ENCODE measurements around the gene GABARAP. TPM values are rescaled to one million over a fixed set of nuclear protein-coding genes. Genes with fewer than 3 reads are reported as not detected.

The GABARAP gene
- total RNA-seq, 4 donors from 2014 or later = 350 to 658 (median 462) TPM

GRCh38 chr17:7218758-7219157 is 23.5 kb downstream of the GABARAP start:
- TF ChIP-seq CTCF (IDR thresholded peaks at IDR 0.05; ENCODE audit: low read depth) = no peak

- TF ChIP-seq CTCF (IDR thresholded peaks at IDR 0.05; ENCODE audit: low read depth) = no peak
Measured at GRCh38 chr17:7218166-7218565, 24.1 kb downstream of the GABARAP start.

GRCh38 chr17:7217113-7217987 is 24.9 kb downstream of the GABARAP start:
- no peak for TF ChIP-seq CTCF (IDR thresholded peaks at IDR 0.05; ENCODE audit: low read depth)

GRCh38 chr17:7216242-7217112 is 25.8 kb downstream of the GABARAP start:
- no peak for TF ChIP-seq CTCF (IDR thresholded peaks at IDR 0.05; ENCODE audit: low read depth)

GRCh38 chr17:7215652-7216180 is 26.5 kb downstream of the GABARAP start:
- TF ChIP-seq CTCF (IDR thresholded peaks at IDR 0.05; ENCODE audit: low read depth) = no peak

GRCh38 chr17:7215136-7215638 is 27.1 kb downstream of the GABARAP start:
- TF ChIP-seq CTCF (IDR thresholded peaks at IDR 0.05; ENCODE audit: low read depth) = no peak
